DOHH2 (cell line): Measurements from ENCODE around the gene ENDOD1.

Experiments
- H3F3A ChIP-seq: fragments of 200-600 bp; sonication (generic), shearing (Covaris generic); 2 replicates; pipeline ENCODE4 v1.6.0; 2016; ENCODE audit warnings: antibody characterized with exemption, mild to moderate bottlenecking; ENCODE audit not compliant: control insufficient read depth, insufficient read depth
- H3K27ac ChIP-seq: fragments of 200-600 bp; sonication (generic); 2 replicates; pipeline ENCODE4 v1.5.1; 2014; ENCODE audit warnings: low read depth, mild to moderate bottlenecking, low read length, moderate library complexity
- H3K27me3 ChIP-seq: fragments of 200-600 bp; sonication (generic); 2 replicates; pipeline ENCODE4 v1.6.1; 2014; ENCODE audit warnings: mild to moderate bottlenecking, low read length, mixed read lengths; ENCODE audit not compliant: control insufficient read depth
- H3K36me3 ChIP-seq: fragments of 200-600 bp; sonication (generic); 2 replicates; pipeline ENCODE4 v1.6.1; 2014; ENCODE audit warnings: mild to moderate bottlenecking, low read length, moderate library complexity, mixed read lengths; ENCODE audit not compliant: control insufficient read depth
- H3K4me1 ChIP-seq: fragments of 200-600 bp; sonication (generic); 2 replicates; pipeline ENCODE4 v1.6.1; 2014; ENCODE audit warnings: mild to moderate bottlenecking, low read length, mixed read lengths; ENCODE audit not compliant: control insufficient read depth
- H3K4me2 ChIP-seq: fragments of 200-600 bp; sonication (generic); 2 replicates; pipeline ENCODE4 v1.6.0; 2014; ENCODE audit warnings: mild to moderate bottlenecking, low read length, moderate library complexity
- H3K4me3 ChIP-seq: fragments of 200-600 bp; sonication (generic); 2 replicates; pipeline ENCODE4 v1.5.1; 2014; ENCODE audit warnings: mild to moderate bottlenecking, low read length, mixed read lengths
- H3K79me2 ChIP-seq: fragments of 200-600 bp; sonication (generic); 2 replicates; pipeline ENCODE4 v1.6.1; 2014; ENCODE audit warnings: mild to moderate bottlenecking, low read length, mixed read lengths; ENCODE audit not compliant: control insufficient read depth
- H3K9me2 ChIP-seq: fragments of 200-600 bp; sonication (generic); replicated peaks from 2 replicates; pipeline ENCODE4 v1.6.1; 2014; ENCODE audit warnings: mild to moderate bottlenecking, low read length, mixed read lengths; ENCODE audit not compliant: control insufficient read depth
- H3K9me3 ChIP-seq: fragments of 200-600 bp; sonication (generic); 2 replicates; pipeline ENCODE4 v1.6.1; 2014; ENCODE audit warnings: antibody characterized with exemption, low read length, mixed read lengths; ENCODE audit not compliant: control insufficient read depth, insufficient read depth
- H4K20me1 ChIP-seq: fragments of 200-600 bp; sonication (generic); 2 replicates; pipeline ENCODE4 v1.6.0; 2014; ENCODE audit warnings: low read depth, mild to moderate bottlenecking, antibody characterized with exemption, low read length, moderate library complexity; ENCODE audit not compliant: control insufficient read depth, insufficient read depth
- EZH2phosphoT487 ChIP-seq: fragments of 200-600 bp; sonication (generic); IDR thresholded peaks from 2 replicates; pipeline ENCODE4 v1.6.1; 2017; ENCODE audit warnings: borderline replicate concordance, mild to moderate bottlenecking, antibody characterized with exemption, low read length, moderate library complexity, mixed read lengths
- TF ChIP-seq, protein P1 (sequence below): fragments of 200-600 bp; sonication (generic); IDR thresholded peaks from one replicate; pipeline ENCODE4 v1.5.1; 2014; ENCODE audit warnings: antibody characterized with exemption, mild to moderate bottlenecking, low read depth, low read length; ENCODE audit not compliant: poor library complexity, severe bottlenecking

The ENDOD1 gene

DNA sequence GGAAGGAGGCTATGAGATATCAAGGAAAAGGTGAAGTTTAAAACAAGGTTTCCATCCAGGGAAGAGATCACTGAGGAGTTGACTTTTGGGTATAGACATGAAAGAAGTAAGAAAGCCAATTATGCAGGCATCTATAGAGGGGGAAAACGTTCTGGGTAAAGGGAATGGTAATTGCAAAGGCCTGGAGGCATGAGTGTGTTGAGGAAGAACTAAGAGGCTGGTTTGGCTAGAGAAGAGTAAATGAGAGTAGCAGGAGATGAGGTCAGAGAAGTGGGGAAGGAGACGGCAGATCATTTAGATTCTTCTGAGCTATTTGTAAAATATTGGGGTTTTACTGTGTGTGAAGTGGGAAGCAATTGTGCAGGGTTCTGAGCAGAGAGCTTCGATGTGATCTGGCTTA, 7.6 kb downstream of the ENDOD1 start:
- no peaks in the 10 kb centered on the region for H3K9me2 ChIP-seq
- no peaks in the 10 kb centered on the region for H4K20me1 ChIP-seq
- peak overlapping the region; percentile 66; the same call in 1 of the 2 replicates for H3K4me2 ChIP-seq
- TF ChIP-seq, protein P1, sequence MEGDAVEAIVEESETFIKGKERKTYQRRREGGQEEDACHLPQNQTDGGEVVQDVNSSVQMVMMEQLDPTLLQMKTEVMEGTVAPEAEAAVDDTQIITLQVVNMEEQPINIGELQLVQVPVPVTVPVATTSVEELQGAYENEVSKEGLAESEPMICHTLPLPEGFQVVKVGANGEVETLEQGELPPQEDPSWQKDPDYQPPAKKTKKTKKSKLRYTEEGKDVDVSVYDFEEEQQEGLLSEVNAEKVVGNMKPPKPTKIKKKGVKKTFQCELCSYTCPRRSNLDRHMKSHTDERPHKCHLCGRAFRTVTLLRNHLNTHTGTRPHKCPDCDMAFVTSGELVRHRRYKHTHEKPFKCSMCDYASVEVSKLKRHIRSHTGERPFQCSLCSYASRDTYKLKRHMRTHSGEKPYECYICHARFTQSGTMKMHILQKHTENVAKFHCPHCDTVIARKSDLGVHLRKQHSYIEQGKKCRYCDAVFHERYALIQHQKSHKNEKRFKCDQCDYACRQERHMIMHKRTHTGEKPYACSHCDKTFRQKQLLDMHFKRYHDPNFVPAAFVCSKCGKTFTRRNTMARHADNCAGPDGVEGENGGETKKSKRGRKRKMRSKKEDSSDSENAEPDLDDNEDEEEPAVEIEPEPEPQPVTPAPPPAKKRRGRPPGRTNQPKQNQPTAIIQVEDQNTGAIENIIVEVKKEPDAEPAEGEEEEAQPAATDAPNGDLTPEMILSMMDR: no peak
- TF ChIP-seq EZH2phosphoT487: no peak
- H3K79me2 ChIP-seq: peaks cover 23% of the 10 kb centered on the region
- peaks cover 9% of the 10 kb centered on the region; the same call in 1 of the 2 replicates for H3K9me3 ChIP-seq
- H3K4me3 ChIP-seq: no peak overlapping the region
- peaks cover 22% of the 10 kb centered on the region for H3F3A ChIP-seq
- no peaks in the 10 kb centered on the region for H3K27me3 ChIP-seq
- peaks cover 67% of the 10 kb centered on the region for H3K4me1 ChIP-seq
- H3K27ac ChIP-seq: no peak overlapping the region; the same call in 1 of the 2 replicates
- peaks cover 15% of the 10 kb centered on the region for H3K36me3 ChIP-seq

DNA sequence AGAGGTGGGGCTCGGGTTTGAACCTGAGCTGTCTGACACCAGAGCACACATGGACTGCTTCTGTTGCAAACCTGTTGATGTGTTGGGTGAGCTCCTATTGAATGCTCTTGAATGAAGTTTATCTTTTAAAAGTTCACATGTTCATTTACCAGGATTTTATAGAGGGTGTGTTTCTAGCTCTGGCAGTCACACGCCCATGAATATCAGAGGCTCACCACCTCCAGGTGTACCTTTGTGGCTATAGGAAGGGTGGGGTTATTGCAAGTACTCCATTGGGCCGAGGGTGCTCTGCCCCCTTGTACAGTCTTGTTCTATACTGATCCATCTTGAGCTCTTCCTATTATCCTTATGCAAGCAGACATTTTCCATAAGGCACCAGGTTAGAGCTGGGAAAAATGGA, 9.2 kb downstream of the ENDOD1 start:
- Histone ChIP-seq H3K9me3 (peaks cover 9% of the 10 kb centered on the region; the same call in 1 of the 2 replicates), H3F3A (peaks cover 22% of the 10 kb centered on the region), H3K27me3 (no peaks in the 10 kb centered on the region), H3K4me1 (peaks cover 51% of the 10 kb centered on the region), H3K9me2 (no peaks in the 10 kb centered on the region), H3K79me2 (peaks cover 18% of the 10 kb centered on the region), H3K4me3 (no peak overlapping the region), H3K27ac (no peak overlapping the region), H3K36me3 (peaks cover 15% of the 10 kb centered on the region), H3K4me2 (no peak overlapping the region), H4K20me1 (no peaks in the 10 kb centered on the region)
- no peak for TF ChIP-seq EZH2phosphoT487
- TF ChIP-seq, protein P1: no peak

DNA sequence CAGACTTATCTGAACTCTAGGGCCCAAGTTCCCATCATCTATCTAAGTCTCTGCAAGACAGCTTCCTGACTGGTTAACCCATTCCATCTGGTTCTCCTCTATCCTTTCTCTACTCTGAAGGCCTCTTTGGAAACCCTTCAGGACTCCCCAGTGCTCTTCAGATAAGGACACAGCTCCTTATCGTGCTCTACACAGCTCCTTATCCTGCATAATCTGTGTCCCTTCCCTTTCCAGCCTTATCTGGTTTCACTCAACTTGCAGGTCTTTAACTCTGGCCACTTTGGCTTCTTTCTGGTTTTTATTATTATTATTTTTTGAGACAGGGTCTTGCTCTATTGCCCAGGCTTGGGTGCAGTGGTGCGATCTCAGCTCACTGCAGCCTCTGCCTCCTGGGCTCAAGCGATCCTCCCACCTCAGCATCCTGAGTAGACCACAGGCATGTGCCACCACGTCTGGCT, 10.6 kb downstream of the ENDOD1 start:
- Histone ChIP-seq H3K27me3 (no peaks in the 10 kb centered on the region), H3K9me3 (peaks cover 6% of the 10 kb centered on the region; the same call in 1 of the 2 replicates), H3K4me1 (peaks cover 37% of the 10 kb centered on the region), H3K4me2 (no peak overlapping the region), H3K36me3 (peaks cover 6% of the 10 kb centered on the region), H3K79me2 (peaks cover 9% of the 10 kb centered on the region), H3K4me3 (no peak overlapping the region), H3K9me2 (no peaks in the 10 kb centered on the region), H3F3A (peaks cover 22% of the 10 kb centered on the region), H3K27ac (no peak overlapping the region), H4K20me1 (no peaks in the 10 kb centered on the region)
- TF ChIP-seq, protein P1: no peak
- no peak for TF ChIP-seq EZH2phosphoT487
